A673 (cell line): ENCODE measurements around the gene OS9.

Experiments
- EZH2 ChIP-seq: fragments of 200-600 bp; sonication (generic); IDR thresholded peaks from 2 replicates; pipeline ENCODE4 v1.6.1; 2017; ENCODE audit warnings: borderline replicate concordance, low read depth, mild to moderate bottlenecking, mixed read lengths, antibody characterized with exemption, low read length; ENCODE audit not compliant: poor library complexity, severe bottlenecking
- TF ChIP-seq, protein P1 (sequence below): fragments of 300-800, 200-600 bp; sonication (generic); conservative IDR thresholded peaks from 2 replicates; pipeline ENCODE4 v1.5.1; 2017; ENCODE audit warnings: low read depth, mild to moderate bottlenecking, antibody characterized with exemption, low read length, moderate library complexity, mixed read lengths

DNA sequence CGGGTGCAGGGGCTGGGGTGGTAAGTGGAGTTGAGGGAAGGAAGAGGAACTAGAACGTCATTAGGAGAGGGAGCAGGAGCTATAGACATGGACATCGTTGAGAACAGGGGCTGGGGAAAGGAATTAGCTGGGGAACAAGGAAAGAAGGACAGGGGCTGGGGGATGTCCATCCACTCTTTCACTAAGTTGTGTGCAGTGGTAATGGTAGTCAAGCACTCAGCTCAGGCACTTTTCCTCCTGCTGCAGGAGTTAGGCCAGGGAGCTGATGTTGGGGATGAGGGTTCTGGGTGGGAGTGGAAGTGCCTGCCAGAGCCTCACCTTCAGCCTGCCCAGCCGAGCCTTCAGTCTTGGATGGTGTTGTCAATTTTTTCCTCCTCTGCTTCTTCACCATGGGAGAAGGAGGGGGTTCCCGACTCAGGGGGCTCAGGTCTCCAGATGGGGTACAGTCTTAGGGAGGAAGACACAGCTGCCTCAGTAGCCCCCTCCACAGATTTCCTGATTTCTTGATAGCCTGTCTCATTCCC, 35.5 kb downstream of the OS9 start:
- TF ChIP-seq EZH2, result no peak
- TF ChIP-seq, protein P1, sequence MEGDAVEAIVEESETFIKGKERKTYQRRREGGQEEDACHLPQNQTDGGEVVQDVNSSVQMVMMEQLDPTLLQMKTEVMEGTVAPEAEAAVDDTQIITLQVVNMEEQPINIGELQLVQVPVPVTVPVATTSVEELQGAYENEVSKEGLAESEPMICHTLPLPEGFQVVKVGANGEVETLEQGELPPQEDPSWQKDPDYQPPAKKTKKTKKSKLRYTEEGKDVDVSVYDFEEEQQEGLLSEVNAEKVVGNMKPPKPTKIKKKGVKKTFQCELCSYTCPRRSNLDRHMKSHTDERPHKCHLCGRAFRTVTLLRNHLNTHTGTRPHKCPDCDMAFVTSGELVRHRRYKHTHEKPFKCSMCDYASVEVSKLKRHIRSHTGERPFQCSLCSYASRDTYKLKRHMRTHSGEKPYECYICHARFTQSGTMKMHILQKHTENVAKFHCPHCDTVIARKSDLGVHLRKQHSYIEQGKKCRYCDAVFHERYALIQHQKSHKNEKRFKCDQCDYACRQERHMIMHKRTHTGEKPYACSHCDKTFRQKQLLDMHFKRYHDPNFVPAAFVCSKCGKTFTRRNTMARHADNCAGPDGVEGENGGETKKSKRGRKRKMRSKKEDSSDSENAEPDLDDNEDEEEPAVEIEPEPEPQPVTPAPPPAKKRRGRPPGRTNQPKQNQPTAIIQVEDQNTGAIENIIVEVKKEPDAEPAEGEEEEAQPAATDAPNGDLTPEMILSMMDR, result no peak
